Stimulated activated CD4-positive, alpha-beta T cell treated with anti-CD3 and anti-CD28 coated beads, TNF-alpha, amount 100 ng/mL, for 24 hours (primary cell): ENCODE data around the gene OMA1.

ENCODE experiments used
- DNase-seq, 3 experiments: peaks; one replicate each; pipeline ENCODE4 v3.0.0-alpha.2; 2020; ENCODE audit warnings: low read depth in 3 of 3

Gene OMA1

GRCh38 chr1:58459911-58460310 is 86.6 kb downstream of the OMA1 start:
- DNase-seq = no peak

- no peak for DNase-seq
Measured at GRCh38 chr1:58457023-58457635, 89.4 kb downstream of the OMA1 start.

- DNase-seq = no peak
Measured at GRCh38 chr1:58456470-58456869, 90.1 kb downstream of the OMA1 start.

GRCh38 chr1:58454807-58455206 is 91.7 kb downstream of the OMA1 start:
- no peak for DNase-seq

GRCh38 chr1:58454385-58454784 is 92.1 kb downstream of the OMA1 start:
- DNase-seq = no peak

GRCh38 chr1:58451560-58452191 is 94.8 kb downstream of the OMA1 start:
- DNase-seq = no peak

GRCh38 chr1:58447886-58448285 is 98.6 kb downstream of the OMA1 start:
- DNase-seq = no peak

- no peak for DNase-seq
Measured at GRCh38 chr1:58447042-58447441, 99.5 kb downstream of the OMA1 start.

GRCh38 chr1:58446368-58446767 is 100.2 kb downstream of the OMA1 start:
- DNase-seq = no peak

- no peak for DNase-seq
Measured at GRCh38 chr1:58443986-58444868, 102.3 kb downstream of the OMA1 start.

- no peak for DNase-seq
Measured at GRCh38 chr1:58442114-58442513, 104.4 kb downstream of the OMA1 start.

GRCh38 chr1:58441699-58442098 is 104.8 kb downstream of the OMA1 start:
- DNase-seq = no peak

GRCh38 chr1:58440696-58441095 is 105.8 kb downstream of the OMA1 start:
- no peak for DNase-seq

GRCh38 chr1:58439946-58440345 is 106.6 kb downstream of the OMA1 start:
- no peak for DNase-seq

- DNase-seq = no peak
Measured at GRCh38 chr1:58438468-58438867, 108.1 kb downstream of the OMA1 start.

GRCh38 chr1:58437623-58438022 is 108.9 kb downstream of the OMA1 start:
- no peak for DNase-seq

- no peak for DNase-seq
Measured at GRCh38 chr1:58436615-58437297, 109.8 kb downstream of the OMA1 start.

- no peak for DNase-seq
Measured at GRCh38 chr1:58435376-58435775, 111.2 kb downstream of the OMA1 start.

GRCh38 chr1:58434607-58435006 is 111.9 kb downstream of the OMA1 start:
- no peak for DNase-seq

- DNase-seq = no peak
Measured at GRCh38 chr1:58434181-58434580, 112.3 kb downstream of the OMA1 start.

- DNase-seq = no peak
Measured at GRCh38 chr1:58432851-58433668, 113.5 kb downstream of the OMA1 start.
